SJSA1 (cell line): ENCODE measurements around the gene SHISA3. TPM values are rescaled to one million over a fixed set of nuclear protein-coding genes. Genes with fewer than 3 reads are reported as not detected.

Experiments
- DNase-seq, 2 experiments: peaks; one replicate each; pipeline ENCODE4 v3.0.0-alpha.2; 2015 to 2020; ENCODE audit warnings: low spot score in 2 of 2, low read depth in 1 of 2
- H3K27ac ChIP-seq: fragments of 250-450 bp; sonication (Bioruptor Pico); 2 replicates; pipeline ENCODE4 v1.5.1; 2020; ENCODE audit warnings: mild to moderate bottlenecking, moderate library complexity
- H3K27me3 ChIP-seq: fragments of 250-450 bp; sonication (Bioruptor Pico); replicated peaks from 2 replicates; pipeline ENCODE4 v1.5.1; 2020; ENCODE audit warnings: mild to moderate bottlenecking, moderate library complexity
- H3K36me3 ChIP-seq: fragments of 250-450 bp; sonication (Bioruptor Pico); 2 replicates; pipeline ENCODE4 v1.5.1; 2020; ENCODE audit warnings: mild to moderate bottlenecking
- H3K4me1 ChIP-seq: fragments of 250-450 bp; sonication (Bioruptor Pico); replicated peaks from 2 replicates; pipeline ENCODE4 v1.6.1; 2021; ENCODE audit warnings: mild to moderate bottlenecking
- H3K4me3 ChIP-seq: fragments of 250-450 bp; sonication (Bioruptor Pico); 2 replicates; pipeline ENCODE4 v1.5.1; 2020; ENCODE audit warnings: mild to moderate bottlenecking
- H3K9me3 ChIP-seq: fragments of 250-450 bp; sonication (Bioruptor Pico); replicated peaks from 2 replicates; pipeline ENCODE4 v1.5.1; 2020; ENCODE audit warnings: mild to moderate bottlenecking
- total RNA-seq: library from RNA; depleted of rRNA; stranded (reverse); fragments of >200 nt; shearing (Covaris generic); gene quantifications from 2 replicates; pipeline ENCODE4 v1.2.3, GENCODE V29; 2014; rRNA removed

The SHISA3 gene
- total RNA-seq, 1 experiment from 2014 or later = 0.05 TPM

GRCh38 chr4:42440083-42440482, 42.8 kb downstream of the SHISA3 start:
- Histone ChIP-seq H3K27me3 (no peaks in the 10 kb centered on the region), H3K27ac (no peak overlapping the region), H3K9me3 (no peaks in the 10 kb centered on the region), H3K4me3 (no peak overlapping the region), H3K36me3 (no peaks in the 10 kb centered on the region), H3K4me1 (no peaks in the 10 kb centered on the region)
- DNase-seq = no peak

- H3K4me3 ChIP-seq = no peak overlapping the region
- H3K36me3 ChIP-seq = no peaks in the 10 kb centered on the region
- DNase-seq = no peak
- no peaks in the 10 kb centered on the region for H3K9me3 ChIP-seq
- no peaks in the 10 kb centered on the region for H3K4me1 ChIP-seq
- no peaks in the 10 kb centered on the region for H3K27me3 ChIP-seq
- no peak overlapping the region for H3K27ac ChIP-seq
Observed at GRCh38 chr4:42442601-42443000, 45.3 kb downstream of the SHISA3 start.

- no peak overlapping the region for H3K27ac ChIP-seq
- H3K4me3 ChIP-seq = no peak overlapping the region
- H3K9me3 ChIP-seq = no peaks in the 10 kb centered on the region
- H3K36me3 ChIP-seq = no peaks in the 10 kb centered on the region
- no peak for DNase-seq
- H3K27me3 ChIP-seq = no peaks in the 10 kb centered on the region
- no peaks in the 10 kb centered on the region for H3K4me1 ChIP-seq
Observed at GRCh38 chr4:42445038-42445437, 47.8 kb downstream of the SHISA3 start.

- Histone ChIP-seq H3K4me3 (no peak overlapping the region), H3K36me3 (no peaks in the 10 kb centered on the region), H3K27ac (no peak overlapping the region), H3K27me3 (no peaks in the 10 kb centered on the region), H3K9me3 (no peaks in the 10 kb centered on the region), H3K4me1 (no peaks in the 10 kb centered on the region)
- no peak for DNase-seq
Observed at GRCh38 chr4:42446823-42447222, 49.5 kb downstream of the SHISA3 start.

Other genes with a start within 250 kb of the SHISA3 start
- gene BEND4, start 244.8 kb upstream of the SHISA3 start, total RNA-seq = not detected in 2 replicates